ENCODE measurements around the gene KCNJ1.

GRCh38 chr11:128834157-128834556, 32.9 kb downstream of the KCNJ1 start:
- no peak for TF ChIP-seq CTCF (IDR thresholded peaks at IDR 0.05)
- TF ChIP-seq POLR2A (IDR thresholded peaks at IDR 0.05) = no peak
